ENCODE results near the gene SIRPG.
"Not testable (repeated sequence)": the region's sequence is repeated elsewhere in the genome, so short reads cannot be mapped to it uniquely, and the experiment has no call there.

SIRPG gene

GRCh38 chr20:1671891-1672669, 14.5 kb upstream of the SIRPG start:
- DNase-seq (ENCODE audit: low read depth): no peak

GRCh38 chr20:1669304-1669703, 11.7 kb upstream of the SIRPG start:
- no peak for DNase-seq (ENCODE audit: low read depth)

- DNase-seq (ENCODE audit: low read depth): no peak
Measured at GRCh38 chr20:1667502-1668085, 10.0 kb upstream of the SIRPG start.

- no peak for DNase-seq (ENCODE audit: low read depth)
Measured at GRCh38 chr20:1666802-1667201, 9.2 kb upstream of the SIRPG start.

GRCh38 chr20:1665345-1665744, 7.8 kb upstream of the SIRPG start:
- DNase-seq (ENCODE audit: low read depth): no peak

- DNase-seq (ENCODE audit: low read depth): no peak
Measured at GRCh38 chr20:1664911-1665310, 7.3 kb upstream of the SIRPG start.

- no peak for DNase-seq (ENCODE audit: low read depth)
Measured at GRCh38 chr20:1663917-1664316, 6.3 kb upstream of the SIRPG start.

GRCh38 chr20:1661542-1662299, 4.1 kb upstream of the SIRPG start:
- DNase-seq (ENCODE audit: low read depth): no peak

GRCh38 chr20:1660246-1660645, 2.7 kb upstream of the SIRPG start:
- DNase-seq (ENCODE audit: low read depth): no peak

- no peak for DNase-seq (ENCODE audit: low read depth)
Measured at GRCh38 chr20:1656844-1657243, 735 bp downstream of the SIRPG start.

GRCh38 chr20:1654996-1655395, 2.6 kb downstream of the SIRPG start:
- DNase-seq (ENCODE audit: low read depth): no peak

- no peak for DNase-seq (ENCODE audit: low read depth)
Measured at GRCh38 chr20:1652960-1653359, 4.6 kb downstream of the SIRPG start.

GRCh38 chr20:1652104-1652503, 5.5 kb downstream of the SIRPG start:
- no peak for DNase-seq (ENCODE audit: low read depth)

- no peak for DNase-seq (ENCODE audit: low read depth)
Measured at GRCh38 chr20:1651268-1652058, 6.1 kb downstream of the SIRPG start.

GRCh38 chr20:1648101-1648500, 9.5 kb downstream of the SIRPG start:
- DNase-seq (ENCODE audit: low read depth): no peak

GRCh38 chr20:1646975-1647431, 10.6 kb downstream of the SIRPG start:
- no peak for DNase-seq (ENCODE audit: low read depth)

GRCh38 chr20:1644101-1644962, 13.2 kb downstream of the SIRPG start:
- DNase-seq (ENCODE audit: low read depth): no peak

- not testable (repeated sequence) for DNase-seq (ENCODE audit: low read depth)
Measured at GRCh38 chr20:1638643-1639042, 18.9 kb downstream of the SIRPG start.

- DNase-seq (ENCODE audit: low read depth): no peak
Measured at GRCh38 chr20:1637755-1638154, 19.8 kb downstream of the SIRPG start.

GRCh38 chr20:1637226-1637625, 20.4 kb downstream of the SIRPG start:
- no peak for DNase-seq (ENCODE audit: low read depth)

GRCh38 chr20:1636621-1637020, 21.0 kb downstream of the SIRPG start:
- no peak for DNase-seq (ENCODE audit: low read depth)
